Activated naive CD8-positive, alpha-beta T cell treated with anti-CD3 and anti-CD28 coated beads, Interleukin-2, amount 50 U/mL, for 24 hours (primary cell): ENCODE data around the gene CCDC136.

ENCODE experiments used
- ATAC-seq: fragments of 150-1000 bp; cut with Tn5 transposase; one replicate; pipeline ENCODE4 v1.10.0; 2021
- DNase-seq: peaks from one replicate; pipeline ENCODE4 v3.0.0; 2021
- H3K27ac Mint-ChIP-seq: one replicate; pipeline ENCODE4 v1.8.0; 2021; ENCODE audit warnings: mild to moderate bottlenecking, mixed read lengths
- H3K27me3 Mint-ChIP-seq: one replicate; pipeline ENCODE4 v1.8.0; 2021; ENCODE audit warnings: mixed read lengths
- H3K36me3 Mint-ChIP-seq: one replicate; pipeline ENCODE4 v1.8.0; 2021; ENCODE audit warnings: low read depth, mixed read lengths
- H3K4me1 Mint-ChIP-seq: one replicate; pipeline ENCODE4 v1.8.0; 2021; ENCODE audit warnings: mixed read lengths
- H3K4me3 Mint-ChIP-seq: one replicate; pipeline ENCODE4 v1.8.0; 2021; ENCODE audit warnings: mild to moderate bottlenecking, moderate library complexity, mixed read lengths
- H3K9me3 Mint-ChIP-seq: one replicate; pipeline ENCODE4 v1.8.0; 2021; ENCODE audit warnings: mixed read lengths

CCDC136 gene

GRCh38 chr7:128848289-128849155 lies 56.8 kb downstream of the CCDC136 start:
- Mint-ChIP-seq H3K36me3 (no peaks in the 10 kb centered on the region), H3K4me3 (no peak overlapping the region)
- no peak for ATAC-seq

GRCh38 chr7:128849156-128849515 lies 57.4 kb downstream of the CCDC136 start:
- Mint-ChIP-seq H3K4me1 (no peaks in the 10 kb centered on the region), H3K27me3 (no peaks in the 10 kb centered on the region), H3K27ac (no peak overlapping the region), H3K4me3 (no peak overlapping the region), H3K9me3 (no peaks in the 10 kb centered on the region), H3K36me3 (no peaks in the 10 kb centered on the region)
- DNase-seq = no peak
- ATAC-seq = no peak

More at GRCh38 chr7:128848289-128849155, 56.8 kb downstream of the CCDC136 start:
- no peaks in the 10 kb centered on the region for H3K4me1 Mint-ChIP-seq
- no peaks in the 10 kb centered on the region for H3K27me3 Mint-ChIP-seq
- no peaks in the 10 kb centered on the region for H3K9me3 Mint-ChIP-seq
- H3K27ac Mint-ChIP-seq = no peak overlapping the region
- DNase-seq = no peak

GRCh38 chr7:128849804-128850490 lies 58.2 kb downstream of the CCDC136 start:
- Mint-ChIP-seq H3K4me3 (no peak overlapping the region), H3K27me3 (no peaks in the 10 kb centered on the region), H3K9me3 (no peaks in the 10 kb centered on the region), H3K36me3 (no peaks in the 10 kb centered on the region), H3K27ac (no peak overlapping the region), H3K4me1 (no peaks in the 10 kb centered on the region)
- ATAC-seq (no peak), DNase-seq (no peak)

GRCh38 chr7:128852537-128853254 lies 60.9 kb downstream of the CCDC136 start:
- H3K9me3 Mint-ChIP-seq = no peaks in the 10 kb centered on the region
- DNase-seq = no peak
- no peak overlapping the region for H3K27ac Mint-ChIP-seq
- no peaks in the 10 kb centered on the region for H3K27me3 Mint-ChIP-seq
- no peak overlapping the region for H3K4me3 Mint-ChIP-seq
- ATAC-seq = no peak
- H3K36me3 Mint-ChIP-seq = no peaks in the 10 kb centered on the region
- no peaks in the 10 kb centered on the region for H3K4me1 Mint-ChIP-seq

- no peak overlapping the region for H3K27ac Mint-ChIP-seq
- H3K9me3 Mint-ChIP-seq = no peaks in the 10 kb centered on the region
- no peak for ATAC-seq
- no peaks in the 10 kb centered on the region for H3K27me3 Mint-ChIP-seq
- H3K4me1 Mint-ChIP-seq = no peaks in the 10 kb centered on the region
- DNase-seq = no peak
- no peaks in the 10 kb centered on the region for H3K36me3 Mint-ChIP-seq
- H3K4me3 Mint-ChIP-seq = no peak overlapping the region
Observed at GRCh38 chr7:128853799-128854198, 62.0 kb downstream of the CCDC136 start.

- ATAC-seq = no peak
- H3K27me3 Mint-ChIP-seq = no peaks in the 10 kb centered on the region
- no peaks in the 10 kb centered on the region for H3K4me1 Mint-ChIP-seq
- H3K4me3 Mint-ChIP-seq = no peak overlapping the region
- no peaks in the 10 kb centered on the region for H3K36me3 Mint-ChIP-seq
- H3K9me3 Mint-ChIP-seq = no peaks in the 10 kb centered on the region
- no peak for DNase-seq
- no peak overlapping the region for H3K27ac Mint-ChIP-seq
Observed at GRCh38 chr7:128854396-128854795, 62.6 kb downstream of the CCDC136 start.

GRCh38 chr7:128855559-128855958 lies 63.8 kb downstream of the CCDC136 start:
- Mint-ChIP-seq H3K4me3 (no peak overlapping the region), H3K27ac (no peak overlapping the region), H3K27me3 (no peaks in the 10 kb centered on the region), H3K36me3 (no peaks in the 10 kb centered on the region), H3K4me1 (no peaks in the 10 kb centered on the region), H3K9me3 (no peaks in the 10 kb centered on the region)
- ATAC-seq = no peak
- no peak for DNase-seq

GRCh38 chr7:128856001-128856718 lies 64.4 kb downstream of the CCDC136 start:
- Mint-ChIP-seq H3K27me3 (no peaks in the 10 kb centered on the region), H3K27ac (no peak overlapping the region), H3K9me3 (no peaks in the 10 kb centered on the region), H3K4me3 (no peak overlapping the region), H3K4me1 (no peaks in the 10 kb centered on the region), H3K36me3 (no peaks in the 10 kb centered on the region)
- DNase-seq = no peak
- ATAC-seq = no peak

GRCh38 chr7:128858380-128859231 lies 66.8 kb downstream of the CCDC136 start:
- no peak for DNase-seq

GRCh38 chr7:128859232-128860157 lies 67.7 kb downstream of the CCDC136 start:
- Mint-ChIP-seq H3K27ac (no peak overlapping the region), H3K4me3 (no peak overlapping the region), H3K36me3 (peaks cover 4% of the 10 kb centered on the region), H3K4me1 (peaks cover 14% of the 10 kb centered on the region), H3K9me3 (no peaks in the 10 kb centered on the region), H3K27me3 (peaks cover 2% of the 10 kb centered on the region)
- DNase-seq = no peak
- no peak for ATAC-seq

More at GRCh38 chr7:128858380-128859231, 66.8 kb downstream of the CCDC136 start:
- Mint-ChIP-seq H3K27me3 (peaks cover 2% of the 10 kb centered on the region), H3K9me3 (no peaks in the 10 kb centered on the region), H3K4me3 (no peak overlapping the region), H3K36me3 (peaks cover 4% of the 10 kb centered on the region), H3K27ac (no peak overlapping the region), H3K4me1 (peaks cover 9% of the 10 kb centered on the region)
- no peak for ATAC-seq

- peaks cover 2% of the 10 kb centered on the region for H3K27me3 Mint-ChIP-seq
- DNase-seq (no peak), ATAC-seq (no peak)
- peaks cover 14% of the 10 kb centered on the region for H3K4me1 Mint-ChIP-seq
- H3K36me3 Mint-ChIP-seq = peaks cover 7% of the 10 kb centered on the region
- H3K9me3 Mint-ChIP-seq = no peaks in the 10 kb centered on the region
- no peak overlapping the region for H3K27ac Mint-ChIP-seq
- no peak overlapping the region for H3K4me3 Mint-ChIP-seq
Observed at GRCh38 chr7:128860158-128861073, 68.6 kb downstream of the CCDC136 start.

- Mint-ChIP-seq H3K4me1 (peaks cover 16% of the 10 kb centered on the region), H3K27me3 (peaks cover 2% of the 10 kb centered on the region), H3K36me3 (peaks cover 10% of the 10 kb centered on the region), H3K4me3 (peak overlapping the region; percentile 90), H3K9me3 (no peaks in the 10 kb centered on the region), H3K27ac (peak overlapping the region; percentile 94)
- no peak for ATAC-seq
- no peak for DNase-seq
Observed at GRCh38 chr7:128861957-128862570, 70.3 kb downstream of the CCDC136 start.
